Glutamatergic neuron (in vitro differentiated cells): ENCODE data around the gene SLC35G6. TPM values are rescaled to one million over a fixed set of nuclear protein-coding genes. Genes with fewer than 3 reads are reported as not detected.
"Not testable (repeated sequence)": the region's sequence is repeated elsewhere in the genome, so short reads cannot be mapped to it uniquely, and the experiment has no call there.

Experiments
- DNase-seq: peaks from one replicate; pipeline ENCODE4 v3.0.0; 2022
- H3K27ac Mint-ChIP-seq: one replicate; pipeline ENCODE4 v1.8.0; 2020; ENCODE audit warnings: mild to moderate bottlenecking, mixed read lengths, inconsistent platforms; ENCODE audit not compliant: unreplicated experiment
- H3K27me3 Mint-ChIP-seq: one replicate; pipeline ENCODE4 v1.8.0; 2020; ENCODE audit warnings: mild to moderate bottlenecking, moderate library complexity, mixed read lengths, inconsistent platforms; ENCODE audit not compliant: unreplicated experiment
- H3K36me3 Mint-ChIP-seq: one replicate; pipeline ENCODE4 v1.8.0; 2020; ENCODE audit warnings: mild to moderate bottlenecking, mixed read lengths, inconsistent platforms; ENCODE audit not compliant: unreplicated experiment
- H3K4me1 Mint-ChIP-seq: one replicate; pipeline ENCODE4 v1.8.0; 2020; ENCODE audit warnings: mild to moderate bottlenecking, low read depth, mixed read lengths, inconsistent platforms; ENCODE audit not compliant: unreplicated experiment
- H3K4me3 Mint-ChIP-seq: one replicate; pipeline ENCODE4 v1.8.0; 2020; ENCODE audit warnings: mild to moderate bottlenecking, mixed read lengths, inconsistent platforms; ENCODE audit not compliant: unreplicated experiment
- H3K9me3 Mint-ChIP-seq: one replicate; pipeline ENCODE4 v1.8.0; 2020; ENCODE audit warnings: mild to moderate bottlenecking, moderate library complexity, mixed read lengths, inconsistent platforms; ENCODE audit not compliant: unreplicated experiment
- CTCF ChIP-seq: fragments of 200-600 bp; sonication (generic); IDR thresholded peaks from one replicate; pipeline ENCODE4 v1.5.0; 2021; ENCODE audit not compliant: partially characterized antibody, unreplicated experiment
- total RNA-seq: library from RNA; stranded (reverse); fragmentation: NEBNext Ultra II Directional; extraction: Animal tissue kit (Norgen Biotek cat#: 25700); gene quantifications from one replicate; pipeline ENCODE4 v1.2.1, GENCODE V29; 2021; ENCODE audit not compliant: unreplicated experiment

The SLC35G6 gene
- total RNA-seq, 1 donor from 2014 or later = 0.34 TPM

GRCh38 chr17:7479213-7480088, 1.8 kb upstream of the SLC35G6 start, which contains the start of gene ZBTB4:
Gene ZBTB4 (minus strand): TSS chr17:7479631. CDS start chr17:7466801, 12,830 bp downstream.
- Mint-ChIP-seq H3K36me3 (no peaks in the 10 kb centered on the region), H3K4me1 (peaks cover 35% of the 10 kb centered on the region), H3K27ac (peak within 1 kb of the TSS; percentile 98), H3K27me3 (peaks cover 21% of the 10 kb centered on the region), H3K4me3 (peak within 1 kb of the TSS; percentile 97), H3K9me3 (peaks cover 24% of the 10 kb centered on the region)
- no peak for TF ChIP-seq CTCF
- peak; percentile 63 for DNase-seq

GRCh38 chr17:7480089-7480384, 1.2 kb upstream of the SLC35G6 start:
- DNase-seq = no peak
- no peak for TF ChIP-seq CTCF
- Mint-ChIP-seq H3K36me3 (no peaks in the 10 kb centered on the region), H3K27me3 (peaks cover 21% of the 10 kb centered on the region), H3K4me3 (peak overlapping the region; percentile 97), H3K27ac (peak overlapping the region; percentile 98), H3K4me1 (peaks cover 36% of the 10 kb centered on the region), H3K9me3 (peaks cover 27% of the 10 kb centered on the region)

GRCh38 chr17:7481842-7482741, 846 bp downstream of the SLC35G6 start:
- peak overlapping the region; percentile 55 for H3K27ac Mint-ChIP-seq
- DNase-seq, H3K36me3 Mint-ChIP-seq: not testable (repeated sequence)
- H3K4me1 Mint-ChIP-seq = peaks cover 46% of the 10 kb centered on the region
- H3K4me3 Mint-ChIP-seq = peak overlapping the region; percentile 98
- peaks cover 28% of the 10 kb centered on the region for H3K9me3 Mint-ChIP-seq
- peaks cover 20% of the 10 kb centered on the region for H3K27me3 Mint-ChIP-seq

DNA sequence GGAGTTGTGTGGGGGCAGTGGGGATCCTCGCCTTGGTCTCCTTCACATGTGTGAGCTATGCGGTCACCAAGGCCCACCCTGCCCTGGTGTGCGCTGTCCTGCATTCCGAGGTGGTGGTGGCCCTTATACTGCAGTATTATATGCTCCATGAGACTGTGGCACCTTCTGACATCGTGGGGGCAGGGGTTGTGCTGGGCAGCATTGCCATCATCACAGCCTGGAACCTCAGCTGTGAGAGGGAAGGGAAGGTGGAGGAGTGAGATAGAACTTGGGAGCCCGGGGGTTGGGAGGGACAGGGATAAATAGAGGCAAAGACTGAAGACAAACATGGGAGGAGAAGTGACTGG, 1.5 kb downstream of the SLC35G6 start:
- Mint-ChIP-seq H3K9me3 (peaks cover 27% of the 10 kb centered on the region), H3K27ac (peak overlapping the region; percentile 97), H3K27me3 (peaks cover 24% of the 10 kb centered on the region), H3K4me3 (peak overlapping the region; percentile 98), H3K4me1 (peaks cover 50% of the 10 kb centered on the region)
- H3K36me3 Mint-ChIP-seq, DNase-seq: not testable (repeated sequence)

DNA sequence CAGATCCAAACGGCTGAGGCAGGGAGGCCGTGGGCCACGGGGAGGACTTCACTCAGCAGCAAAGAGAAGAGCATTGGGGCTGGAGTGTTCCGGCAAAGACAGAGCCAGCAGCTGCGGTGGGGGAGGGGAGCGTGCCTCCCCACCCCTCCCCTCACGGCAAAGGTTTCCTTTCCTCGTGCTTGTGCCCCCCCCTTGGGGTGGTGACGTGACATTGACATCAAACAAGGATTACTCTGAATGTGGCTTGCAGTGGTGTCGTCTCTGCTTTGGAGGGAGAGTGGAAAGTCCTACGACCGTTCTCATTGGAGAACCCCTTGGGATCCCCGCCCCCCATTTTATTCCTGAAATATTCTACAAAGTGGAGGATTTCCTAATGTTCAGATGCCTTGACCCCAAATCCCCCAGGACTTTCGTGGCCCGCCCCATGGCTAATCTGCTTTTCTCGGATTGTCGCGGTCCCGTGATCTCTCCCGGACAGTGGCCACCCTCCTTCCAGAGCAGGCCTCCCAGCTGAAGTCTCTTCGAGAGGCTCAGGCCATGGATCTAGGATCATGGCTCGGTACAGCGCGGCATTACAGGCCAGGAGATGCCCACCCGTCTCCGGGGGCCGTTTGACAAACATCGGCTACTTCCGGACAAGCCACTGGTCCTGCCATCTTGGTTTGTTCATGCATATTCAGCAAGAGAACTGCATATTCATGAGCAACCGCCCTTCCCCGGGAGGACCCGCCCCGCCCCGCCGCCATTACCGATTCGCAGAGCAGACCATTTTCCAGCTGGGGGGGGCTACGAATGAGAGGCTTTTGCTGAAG, 2.2 kb downstream of the SLC35G6 start:
- H3K36me3 Mint-ChIP-seq = no peaks in the 10 kb centered on the region
- H3K27me3 Mint-ChIP-seq = peaks cover 21% of the 10 kb centered on the region
- H3K4me1 Mint-ChIP-seq = peaks cover 45% of the 10 kb centered on the region
- H3K9me3 Mint-ChIP-seq = peaks cover 23% of the 10 kb centered on the region
- no peak for TF ChIP-seq CTCF
- peak; percentile 95 for DNase-seq
- peak overlapping the region; percentile 98 for H3K4me3 Mint-ChIP-seq
- H3K27ac Mint-ChIP-seq = peak overlapping the region; percentile 97
